GM18873 (cell line): ENCODE results near the gene GCC2.
"Not testable (repeated sequence)": the region's sequence is repeated elsewhere in the genome, so short reads cannot be mapped to it uniquely, and the experiment has no call there.

ENCODE experiments used
- ATAC-seq: cut with Tn5 transposase; IDR thresholded peaks from one replicate; pipeline ENCODE4 v1.9.1; 2021; ENCODE audit warnings: mild to moderate bottlenecking, moderate library complexity, moderate number of reproducible peaks; ENCODE audit not compliant: unreplicated experiment, low FRiP score

Gene GCC2

DNA sequence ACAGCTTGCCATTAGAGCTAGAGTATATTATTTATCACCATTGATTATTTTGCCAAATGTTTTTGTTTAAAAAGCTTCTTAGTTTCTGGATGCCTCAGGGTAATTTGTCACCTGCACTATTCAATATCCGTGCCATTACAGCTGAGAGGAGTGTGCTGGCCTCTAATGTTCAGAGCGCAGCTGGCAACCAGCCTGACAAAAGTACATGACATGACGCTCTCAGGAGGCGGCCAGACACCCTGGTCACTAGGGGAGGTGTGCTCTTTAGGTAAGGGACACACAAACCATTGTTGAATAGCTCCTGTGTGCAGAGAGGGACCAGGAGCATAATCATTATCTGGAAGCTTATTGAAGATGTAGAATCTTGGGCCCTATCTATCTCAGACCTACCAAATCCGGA, 105.5 kb downstream of the GCC2 start:
- no peak for ATAC-seq

- ATAC-seq, result no peak
Observed at GRCh38 chr2:108555572-108555971, 106.6 kb downstream of the GCC2 start.

DNA sequence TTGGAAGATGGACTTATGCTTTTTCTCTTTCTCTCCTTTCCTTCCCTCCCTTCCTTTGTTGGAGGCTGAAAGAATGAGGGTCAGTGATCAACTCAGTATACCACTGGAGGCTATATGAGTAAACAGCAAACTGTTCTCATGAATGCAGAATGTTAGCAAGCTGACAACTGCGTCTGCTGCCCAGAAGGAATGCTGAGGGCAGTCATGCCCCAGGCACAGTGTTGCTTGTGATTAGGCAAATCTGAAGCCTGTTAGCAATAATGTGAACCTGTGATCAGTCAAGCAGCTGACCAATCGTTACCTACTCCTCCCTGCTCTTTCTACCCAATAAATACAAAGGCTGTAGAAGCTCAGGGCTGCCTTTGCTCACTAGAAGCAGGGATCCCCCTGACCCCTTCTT, 107.6 kb downstream of the GCC2 start:
- ATAC-seq, result not testable (repeated sequence)
